Activated CD8-positive, alpha-beta memory T cell treated with anti-CD3 and anti-CD28 coated beads for 4 hours (primary cell): ENCODE data around the gene PLD3.
"Not testable (repeated sequence)": the region's sequence is repeated elsewhere in the genome, so short reads cannot be mapped to it uniquely, and the experiment has no call there.

ENCODE experiments used
- DNase-seq, 2 donors: peaks; one replicate each; pipeline ENCODE4 v3.0.0-alpha.2; 2020; ENCODE audit warnings: low read depth in 2 of 2

Gene PLD3

GRCh38 chr19:40389404-40390083, 41.0 kb downstream of the PLD3 start:
- no peak for DNase-seq

- DNase-seq = no peak
Observed at GRCh38 chr19:40390084-40390742, 41.7 kb downstream of the PLD3 start, which contains the start of gene HIPK4. Gene HIPK4 (minus strand): TSS chr19:40390181. CDS start chr19:40389902, 279 bp downstream.

DNA sequence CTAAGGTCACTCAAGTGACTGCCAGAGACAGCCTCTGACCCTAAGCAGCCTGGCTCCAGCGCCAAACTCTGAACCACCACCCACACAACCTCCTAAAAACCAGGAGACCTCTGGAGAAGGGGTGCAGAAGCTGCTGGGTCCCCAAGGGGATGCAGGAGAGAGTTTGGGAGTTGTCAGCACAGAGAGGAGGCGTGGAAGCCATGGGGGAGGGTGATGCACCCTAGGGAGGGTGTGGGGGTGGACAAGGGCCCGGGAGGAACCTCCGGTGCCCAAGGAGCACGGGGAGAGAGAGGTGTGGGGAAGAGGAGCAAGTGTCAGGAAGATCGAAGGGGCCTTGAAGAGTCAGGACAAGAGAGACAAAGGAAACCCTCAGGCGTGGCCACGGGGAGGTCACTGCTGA, 43.6 kb downstream of the PLD3 start:
- no peak for DNase-seq

DNA sequence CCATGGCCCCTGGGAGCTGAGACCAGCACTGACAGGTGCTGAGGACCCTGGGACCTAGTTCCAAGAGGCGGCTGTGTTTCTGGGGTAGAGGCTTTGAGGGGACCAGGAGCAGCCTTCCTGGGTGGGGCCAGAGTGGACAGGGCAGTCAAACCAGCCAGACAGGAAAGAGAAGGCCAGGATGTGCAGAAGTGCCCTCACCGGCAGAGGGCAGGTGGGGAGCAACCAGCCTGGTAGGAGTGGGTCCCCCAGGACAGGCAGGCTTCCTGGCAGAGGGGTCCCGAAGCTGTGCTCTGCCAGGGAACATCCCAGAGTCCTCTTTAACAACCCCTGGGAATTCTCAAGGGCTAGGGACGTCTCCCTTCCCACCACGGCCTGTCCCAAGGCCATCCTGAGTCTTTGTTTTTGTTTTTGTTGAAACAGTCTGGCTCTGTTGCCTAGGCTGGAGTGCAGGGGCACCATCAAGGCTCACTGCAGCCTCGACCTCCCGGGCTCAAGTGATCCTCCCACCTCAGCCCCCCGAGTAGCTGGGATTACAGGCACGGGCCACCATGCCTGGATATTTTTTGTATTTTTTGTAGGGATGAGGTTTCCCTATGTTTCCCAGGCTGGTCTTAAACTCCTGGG, 44.5 kb downstream of the PLD3 start:
- DNase-seq = no peak

- no peak for DNase-seq
Observed at GRCh38 chr19:40393894-40394815, 45.7 kb downstream of the PLD3 start.

DNA sequence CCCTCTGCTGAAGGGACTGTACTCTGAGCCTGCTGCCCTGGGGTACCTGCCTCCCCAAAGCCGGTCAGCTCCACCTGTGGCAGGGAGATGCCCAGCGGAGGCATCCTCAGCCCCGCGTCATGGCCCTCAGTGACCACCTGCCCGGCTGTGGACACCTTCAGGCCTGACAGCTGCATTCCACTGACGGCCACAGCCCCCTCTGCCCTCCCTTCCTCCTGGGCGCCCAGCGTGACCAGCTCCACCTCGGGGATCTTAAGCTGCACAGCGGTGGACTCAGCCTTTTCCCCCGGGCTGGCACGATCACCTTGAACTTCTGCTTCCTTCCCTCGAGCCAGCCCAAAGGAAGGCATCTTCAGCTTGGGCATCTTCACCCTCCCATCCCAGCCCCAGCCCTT, 46.3 kb downstream of the PLD3 start:
- no peak for DNase-seq

- DNase-seq = no peak
Observed at GRCh38 chr19:40395956-40396355, 47.5 kb downstream of the PLD3 start.

GRCh38 chr19:40396886-40397567, 48.5 kb downstream of the PLD3 start:
- DNase-seq = no peak

DNA sequence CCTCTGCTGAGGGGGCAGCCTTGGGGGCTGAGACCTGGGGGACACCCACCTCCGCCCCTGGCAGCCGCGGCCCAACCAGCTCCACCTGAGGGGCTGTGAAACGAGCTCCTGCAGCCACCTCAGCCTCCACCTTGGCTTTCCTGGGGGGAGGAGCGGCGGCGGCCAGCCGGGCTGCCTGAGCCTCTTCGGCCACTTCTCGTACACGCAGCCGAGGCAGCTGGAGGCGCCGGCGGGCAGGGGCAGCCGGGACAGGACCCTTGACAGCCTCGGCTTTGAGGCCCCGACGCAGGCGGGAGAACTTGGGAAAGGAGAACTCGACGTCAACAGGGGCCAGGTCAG, 49.0 kb downstream of the PLD3 start:
- DNase-seq = no peak

DNA sequence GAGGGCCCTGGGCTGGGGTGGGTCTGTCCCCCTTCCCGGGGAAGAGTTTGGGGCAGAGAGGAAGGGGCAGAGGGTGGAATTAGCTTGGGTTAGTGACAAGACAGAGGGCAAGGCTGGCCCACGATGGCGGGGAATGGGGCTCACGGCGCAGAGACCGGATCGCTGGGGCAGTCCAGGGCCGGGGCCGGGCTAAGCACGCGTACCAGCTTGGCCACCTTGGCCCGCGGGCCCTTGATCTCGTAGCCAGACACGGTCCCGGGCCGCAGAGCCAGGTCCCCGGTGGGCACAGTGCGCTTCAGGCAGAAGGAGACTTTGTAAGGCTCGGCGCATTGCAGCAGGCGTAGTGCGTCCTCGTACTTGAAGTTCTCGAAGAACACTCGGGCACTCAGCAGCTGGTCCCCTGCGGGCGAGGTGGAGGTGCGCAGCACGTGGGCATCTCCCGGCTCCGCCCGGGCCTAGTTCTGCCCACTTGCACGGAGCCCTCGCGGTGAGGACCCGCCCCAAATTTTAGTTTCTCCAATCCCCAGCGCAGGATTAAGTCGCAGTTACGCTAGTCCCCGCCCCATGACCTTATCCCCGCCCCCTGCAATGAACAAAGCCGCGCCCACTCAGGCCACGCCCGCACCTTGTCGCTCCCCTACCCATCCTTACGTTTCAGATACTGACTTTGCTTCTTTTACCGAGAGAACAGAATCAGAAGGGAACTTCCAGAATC, 50.1 kb downstream of the PLD3 start:
- peak; percentile 14 to 44 for DNase-seq

- DNase-seq = no peak
Observed at GRCh38 chr19:40400559-40400958, 52.1 kb downstream of the PLD3 start.

DNA sequence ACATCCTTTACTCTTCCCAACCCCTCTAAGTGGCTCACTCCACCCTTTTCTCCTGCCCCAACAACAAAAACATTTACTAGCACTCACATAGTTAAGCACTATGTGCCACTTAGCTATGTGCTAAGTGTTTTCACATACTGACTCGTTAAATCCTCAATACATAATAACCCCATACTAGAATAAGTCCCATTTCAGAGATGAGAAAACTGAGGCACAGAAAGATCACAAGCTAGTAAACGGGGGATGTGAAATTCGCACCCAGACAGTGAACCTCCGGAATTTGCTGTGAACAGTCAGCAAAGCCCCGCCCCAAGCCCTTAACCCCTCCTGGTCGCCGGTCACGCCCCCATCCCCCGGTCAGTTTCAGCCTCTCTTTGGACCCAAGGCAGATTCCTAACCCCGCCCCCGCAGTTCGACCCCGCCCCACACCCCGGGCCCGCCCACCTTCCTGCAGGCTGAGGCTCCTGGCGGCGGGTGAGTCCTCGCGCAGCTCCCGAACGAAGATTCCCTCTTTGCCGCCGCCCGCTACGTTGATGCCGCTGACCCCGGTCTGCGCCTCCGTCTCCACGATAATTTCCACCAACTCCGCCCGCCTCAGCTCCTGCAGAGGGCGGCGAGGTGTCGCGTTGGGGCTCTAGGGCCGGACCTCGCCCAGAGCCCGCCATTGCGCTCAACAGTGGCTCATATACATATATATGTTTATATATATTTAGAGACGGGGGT, 54.9 kb downstream of the PLD3 start:
- DNase-seq = peak; percentile 51 to 61

- DNase-seq = no peak
Observed at GRCh38 chr19:40407714-40408597, 59.5 kb downstream of the PLD3 start.

GRCh38 chr19:40408598-40408925, 60.1 kb downstream of the PLD3 start:
- not testable (repeated sequence) for DNase-seq

DNA sequence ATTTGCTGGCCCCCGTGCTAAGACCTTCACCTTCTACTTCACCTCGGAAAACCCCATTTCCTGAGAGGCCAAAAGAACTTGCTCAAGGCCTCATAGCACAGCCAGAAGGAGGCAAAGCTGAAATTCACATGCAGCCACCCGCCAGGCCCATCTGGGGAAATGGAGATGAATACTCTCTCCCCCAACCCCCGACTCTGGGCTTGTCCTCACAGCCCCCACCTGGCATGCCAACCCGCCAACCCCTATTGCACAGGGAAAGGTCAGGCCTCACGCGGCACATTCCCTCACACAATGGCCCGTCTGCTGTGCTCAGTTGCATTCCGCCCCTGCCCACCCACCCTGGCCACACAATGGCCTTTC, 61.5 kb downstream of the PLD3 start:
- DNase-seq = no peak

- no peak for DNase-seq
Observed at GRCh38 chr19:40411125-40411842, 62.8 kb downstream of the PLD3 start.

DNA sequence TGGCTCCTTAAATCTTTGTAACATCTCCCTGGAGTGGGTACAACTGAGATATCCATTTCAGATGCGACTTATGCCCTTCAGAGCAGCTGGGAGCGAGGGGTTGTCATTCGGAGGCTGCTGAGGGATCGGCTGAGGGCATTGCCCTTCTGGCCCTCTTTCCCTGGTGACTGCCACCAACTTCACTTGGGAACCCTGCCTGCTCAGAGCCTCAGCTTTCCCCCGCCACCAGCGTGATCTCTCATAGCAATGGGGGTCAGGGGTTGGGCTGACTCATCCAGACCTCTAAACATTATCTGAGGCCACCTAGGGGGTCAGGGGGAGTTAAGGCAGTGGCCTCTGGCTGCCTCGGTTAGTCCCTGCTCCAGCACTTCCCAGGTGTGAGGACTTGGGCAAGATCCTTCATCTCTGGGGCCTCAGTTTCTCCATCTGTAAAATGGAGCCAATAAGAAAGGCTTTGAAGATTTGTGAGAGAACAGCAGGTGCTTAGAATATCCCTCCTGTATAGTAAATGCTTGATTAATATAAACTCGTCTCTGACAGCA, 63.5 kb downstream of the PLD3 start:
- no peak for DNase-seq

- DNase-seq = no peak
Observed at GRCh38 chr19:40412866-40413265, 64.4 kb downstream of the PLD3 start.
